NCI-H1048 (cell line): Measurements from ENCODE around the gene CAMK2A.

Experiments
- DNase-seq: peaks from one replicate; lab custom pipeline; 2025; lab: John Stamatoyannopoulos, UW

The CAMK2A gene

DNA sequence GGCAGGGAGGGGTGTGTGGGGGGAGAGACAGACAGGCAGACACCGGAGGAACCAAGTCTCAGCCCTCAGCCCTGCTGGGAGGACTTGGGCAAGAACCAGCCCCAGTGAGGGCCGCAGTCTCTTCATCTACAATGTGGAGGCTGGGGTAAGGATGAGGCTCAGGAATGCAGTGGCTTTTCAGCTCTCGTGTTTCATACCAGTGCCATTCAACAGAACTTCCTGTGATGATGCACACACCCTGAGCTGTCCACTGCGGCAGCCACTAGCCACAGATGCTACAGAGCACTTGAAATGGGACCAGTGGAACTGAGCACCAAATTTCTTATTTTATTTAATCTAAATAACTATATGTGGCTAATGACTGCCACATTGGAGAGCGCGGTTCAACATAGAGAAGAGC, 10.7 kb downstream of the CAMK2A start:
- DNase-seq: no peak

GRCh38 chr5:150278046-150278730, 11.4 kb downstream of the CAMK2A start:
- no peak for DNase-seq

DNA sequence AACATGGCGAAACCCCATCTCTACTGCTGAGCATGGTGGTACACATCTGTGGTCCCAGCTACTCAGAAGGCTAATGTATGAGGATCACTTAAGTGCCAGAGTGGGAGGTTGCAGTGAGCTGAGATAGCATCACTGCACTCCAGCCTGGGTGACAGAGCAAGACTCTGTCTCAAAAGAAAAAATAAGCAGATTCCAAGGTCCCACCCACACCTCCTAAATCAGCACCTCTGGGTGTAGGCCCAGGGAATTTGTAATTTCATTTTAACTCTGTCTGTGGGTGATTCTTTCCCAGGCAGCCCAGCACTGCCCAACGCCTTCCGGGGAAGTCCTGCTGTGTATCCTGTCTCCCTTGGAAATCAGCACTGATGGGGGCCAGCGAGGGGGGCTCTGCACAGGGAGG, 12.5 kb downstream of the CAMK2A start:
- DNase-seq: no peak

GRCh38 chr5:150274811-150275210, 14.8 kb downstream of the CAMK2A start:
- DNase-seq: no peak

DNA sequence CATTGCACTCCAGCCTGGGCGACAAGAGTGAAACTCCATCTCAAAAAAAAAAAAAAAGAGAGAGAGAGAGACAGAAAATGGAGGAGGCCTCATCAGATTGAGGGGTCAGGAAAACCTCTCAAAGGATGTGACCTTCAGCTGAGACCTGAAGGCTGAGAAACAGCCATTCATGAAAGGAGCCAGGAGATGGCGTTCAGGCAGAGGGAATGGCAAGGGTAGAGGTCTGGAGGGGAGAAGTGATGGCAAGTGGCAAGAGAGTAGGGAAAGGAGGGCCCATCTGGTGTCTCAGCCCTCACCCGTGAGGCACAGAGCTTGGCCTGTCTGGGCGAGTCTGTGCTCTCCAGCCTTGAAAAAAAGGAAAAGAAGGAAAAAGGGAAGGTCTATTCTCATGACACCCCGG, 17.0 kb downstream of the CAMK2A start:
- DNase-seq: no peak

- DNase-seq: no peak
These were observed 17.6 kb downstream of the CAMK2A start for GRCh38 chr5:150271923-150272322.

DNA sequence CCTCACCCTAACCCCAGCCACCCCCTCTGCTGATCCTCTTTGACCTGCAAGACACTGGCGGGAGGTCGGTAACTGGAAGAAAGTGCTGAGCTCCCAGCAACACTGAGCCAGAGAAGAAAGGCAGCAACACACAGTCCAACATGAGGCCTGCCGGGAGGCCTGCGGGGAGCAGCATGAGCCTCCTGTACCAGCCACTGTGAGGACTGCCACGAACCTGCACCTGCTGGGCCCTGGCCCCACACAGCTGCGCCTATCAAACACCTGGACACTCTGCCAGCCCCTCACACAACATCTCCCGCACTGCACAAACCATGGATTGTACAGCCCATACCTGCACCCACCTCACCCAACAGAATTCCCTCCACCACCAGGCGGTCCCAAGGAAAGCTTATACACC, 18.3 kb downstream of the CAMK2A start:
- no peak for DNase-seq

DNA sequence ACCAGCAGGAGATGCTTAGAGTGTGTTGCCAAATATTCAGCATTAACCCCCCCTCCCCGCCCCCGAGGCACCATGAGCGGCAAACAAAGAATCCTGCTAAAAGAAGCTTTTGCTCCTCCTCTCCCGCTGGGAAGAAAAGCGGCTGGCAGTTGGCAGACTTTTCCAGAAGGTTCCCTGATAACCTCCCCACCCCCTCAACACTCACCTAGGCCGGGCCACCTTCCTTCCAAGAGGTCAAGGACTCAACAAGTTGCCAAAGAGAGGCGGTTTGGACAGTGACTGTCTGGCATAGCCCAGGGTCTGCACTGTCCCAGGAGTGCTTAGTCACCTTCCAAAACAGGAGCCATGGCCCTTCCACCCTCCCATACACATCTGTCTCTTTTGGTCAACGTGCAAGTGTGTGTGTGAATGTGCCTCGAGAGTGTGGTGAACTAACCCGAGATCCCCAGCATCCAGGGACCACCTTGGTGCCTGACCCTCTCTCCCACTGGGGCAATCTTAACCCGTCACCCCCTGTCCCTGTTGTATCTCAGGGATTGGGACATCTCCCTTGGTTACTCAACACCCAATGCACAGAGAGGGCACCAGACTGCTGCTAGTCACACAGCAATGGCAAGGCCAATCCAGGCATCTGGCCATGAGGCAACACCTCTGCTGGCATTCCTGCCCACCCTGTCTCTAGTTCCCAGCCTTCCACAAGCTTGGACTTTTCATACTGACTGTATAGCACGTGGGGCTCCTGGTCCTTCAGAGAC, 18.9 kb downstream of the CAMK2A start:
- DNase-seq: no peak

DNA sequence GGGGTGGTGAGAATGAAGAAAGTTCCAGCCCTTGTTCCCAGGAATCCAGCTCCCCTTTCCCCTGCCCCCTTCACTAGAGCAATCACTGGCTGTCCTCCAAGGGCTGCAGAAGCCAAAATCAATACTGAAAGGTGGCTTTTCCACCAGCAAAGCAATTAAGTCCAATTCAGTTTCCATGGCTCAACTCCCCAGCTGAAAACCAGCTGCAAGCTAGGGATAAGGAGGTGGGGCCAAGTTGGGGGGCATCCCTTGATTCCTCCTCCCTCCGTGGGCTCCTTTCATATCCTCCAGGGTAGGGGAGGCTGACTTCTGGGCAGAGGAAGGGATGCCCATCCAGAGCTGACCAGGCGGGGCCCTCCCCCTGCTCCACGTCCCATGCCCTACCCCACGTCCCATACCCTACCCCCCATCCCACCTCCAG, 22.7 kb downstream of the CAMK2A start:
- DNase-seq: no peak

DNA sequence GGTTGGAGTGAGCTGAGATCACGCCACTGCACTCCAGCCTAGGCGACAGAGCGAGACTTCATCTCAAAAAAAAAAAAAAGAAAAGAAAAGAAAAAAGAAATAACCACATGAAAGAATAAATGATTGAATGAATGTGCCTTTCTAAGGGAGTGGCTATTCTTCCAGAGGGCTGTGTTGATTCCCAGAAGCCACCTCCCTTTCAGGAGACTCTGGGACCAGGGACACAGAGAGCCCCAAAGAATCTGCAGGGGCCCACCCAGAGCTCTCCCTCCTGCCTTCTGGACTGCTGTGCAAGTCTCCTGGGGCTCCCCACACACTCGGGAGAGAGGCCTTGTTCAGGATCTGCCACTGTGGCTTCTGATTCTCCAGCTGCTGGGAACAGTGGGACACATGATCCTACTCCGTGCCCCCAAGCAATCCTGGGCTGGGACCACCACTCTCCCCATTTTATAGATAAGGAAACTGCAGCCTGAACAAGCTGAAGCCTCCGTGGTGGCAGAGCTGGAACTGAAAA, 23.6 kb downstream of the CAMK2A start:
- DNase-seq: no peak

GRCh38 chr5:150264667-150265603, 24.6 kb downstream of the CAMK2A start:
- DNase-seq: no peak

- no peak for DNase-seq
These were observed 25.6 kb downstream of the CAMK2A start for GRCh38 chr5:150263801-150264621.

- DNase-seq: no peak
These were observed 26.2 kb downstream of the CAMK2A start for GRCh38 chr5:150263375-150263775.

GRCh38 chr5:150262502-150262901, 27.1 kb downstream of the CAMK2A start:
- no peak for DNase-seq

- DNase-seq: no peak
These were observed 28.3 kb downstream of the CAMK2A start for GRCh38 chr5:150261231-150261630.

- DNase-seq: no peak
These were observed 31.4 kb downstream of the CAMK2A start for GRCh38 chr5:150258130-150258529.

DNA sequence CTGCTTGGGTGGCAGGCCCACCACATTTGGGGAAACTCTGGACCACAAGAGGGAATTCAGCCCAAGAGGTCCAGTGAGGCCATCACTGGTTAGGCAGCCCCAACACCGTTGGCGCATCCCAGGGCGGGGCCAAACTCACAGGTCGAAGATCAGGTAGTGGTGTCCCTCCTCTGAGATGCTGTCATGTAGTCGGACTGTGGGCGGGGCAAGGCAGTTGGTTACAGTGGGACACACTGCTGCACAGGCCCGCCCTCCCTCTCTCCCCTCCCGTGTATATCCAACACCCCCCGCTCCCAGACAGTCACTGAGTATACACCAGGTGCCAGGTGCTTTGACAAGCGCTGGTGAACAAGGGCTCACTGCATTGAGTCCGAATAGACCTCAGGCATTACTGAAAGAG, 32.1 kb downstream of the CAMK2A start:
- DNase-seq: no peak

GRCh38 chr5:150256410-150257064, 33.0 kb downstream of the CAMK2A start:
- DNase-seq: no peak

- no peak for DNase-seq
These were observed 33.7 kb downstream of the CAMK2A start for GRCh38 chr5:150255659-150256409.

GRCh38 chr5:150254774-150255173, 34.8 kb downstream of the CAMK2A start:
- DNase-seq: no peak
